ENCODE results near the gene OSCAR.

GRCh38 chr19:54095136-54095858 is 5.3 kb downstream of the OSCAR start:
- TF ChIP-seq CTCF (conservative IDR thresholded peaks at IDR 0.05 in 1 of 2, IDR thresholded peaks at IDR 0.05 in 1 of 2; ENCODE audit: extremely low read depth in 1 of 2, insufficient read depth in 1 of 2, low read depth in 1 of 2, low read length in 2 of 2) (no peak), EZH2 (IDR thresholded peaks at IDR 0.05; ENCODE audit: borderline replicate concordance, low read length) (no peak)

Measured in mammary epithelial cell (primary cell).